DOHH2 (cell line): ENCODE data around the gene ZNFX1.
A peak's percentile ranks its signal among the peaks of the same experiment; 100 is the strongest.

Experiments used
- H3F3A ChIP-seq: fragments of 200-600 bp; sonication (generic), shearing (Covaris generic); 2 replicates; pipeline ENCODE4 v1.6.0; 2016; ENCODE audit warnings: antibody characterized with exemption, mild to moderate bottlenecking; ENCODE audit not compliant: control insufficient read depth, insufficient read depth
- H3K27ac ChIP-seq: fragments of 200-600 bp; sonication (generic); 2 replicates; pipeline ENCODE4 v1.5.1; 2014; ENCODE audit warnings: low read depth, mild to moderate bottlenecking, low read length, moderate library complexity
- H3K27me3 ChIP-seq: fragments of 200-600 bp; sonication (generic); 2 replicates; pipeline ENCODE4 v1.6.1; 2014; ENCODE audit warnings: mild to moderate bottlenecking, low read length, mixed read lengths; ENCODE audit not compliant: control insufficient read depth
- H3K36me3 ChIP-seq: fragments of 200-600 bp; sonication (generic); 2 replicates; pipeline ENCODE4 v1.6.1; 2014; ENCODE audit warnings: mild to moderate bottlenecking, low read length, moderate library complexity, mixed read lengths; ENCODE audit not compliant: control insufficient read depth
- H3K4me1 ChIP-seq: fragments of 200-600 bp; sonication (generic); 2 replicates; pipeline ENCODE4 v1.6.1; 2014; ENCODE audit warnings: mild to moderate bottlenecking, low read length, mixed read lengths; ENCODE audit not compliant: control insufficient read depth
- H3K4me2 ChIP-seq: fragments of 200-600 bp; sonication (generic); 2 replicates; pipeline ENCODE4 v1.6.0; 2014; ENCODE audit warnings: mild to moderate bottlenecking, low read length, moderate library complexity
- H3K4me3 ChIP-seq: fragments of 200-600 bp; sonication (generic); 2 replicates; pipeline ENCODE4 v1.5.1; 2014; ENCODE audit warnings: mild to moderate bottlenecking, low read length, mixed read lengths
- H3K79me2 ChIP-seq: fragments of 200-600 bp; sonication (generic); 2 replicates; pipeline ENCODE4 v1.6.1; 2014; ENCODE audit warnings: mild to moderate bottlenecking, low read length, mixed read lengths; ENCODE audit not compliant: control insufficient read depth
- H3K9me2 ChIP-seq: fragments of 200-600 bp; sonication (generic); replicated peaks from 2 replicates; pipeline ENCODE4 v1.6.1; 2014; ENCODE audit warnings: mild to moderate bottlenecking, low read length, mixed read lengths; ENCODE audit not compliant: control insufficient read depth
- H3K9me3 ChIP-seq: fragments of 200-600 bp; sonication (generic); 2 replicates; pipeline ENCODE4 v1.6.1; 2014; ENCODE audit warnings: antibody characterized with exemption, low read length, mixed read lengths; ENCODE audit not compliant: control insufficient read depth, insufficient read depth
- H4K20me1 ChIP-seq: fragments of 200-600 bp; sonication (generic); 2 replicates; pipeline ENCODE4 v1.6.0; 2014; ENCODE audit warnings: low read depth, mild to moderate bottlenecking, antibody characterized with exemption, low read length, moderate library complexity; ENCODE audit not compliant: control insufficient read depth, insufficient read depth
- CTCF ChIP-seq: fragments of 200-600 bp; sonication (generic); IDR thresholded peaks from one replicate; pipeline ENCODE4 v1.5.1; 2014; ENCODE audit warnings: antibody characterized with exemption, mild to moderate bottlenecking, low read depth, low read length; ENCODE audit not compliant: poor library complexity, severe bottlenecking
- EZH2phosphoT487 ChIP-seq: fragments of 200-600 bp; sonication (generic); IDR thresholded peaks from 2 replicates; pipeline ENCODE4 v1.6.1; 2017; ENCODE audit warnings: borderline replicate concordance, mild to moderate bottlenecking, antibody characterized with exemption, low read length, moderate library complexity, mixed read lengths

Gene ZNFX1

GRCh38 chr20:49284818-49285217 is 7.0 kb upstream of the ZNFX1 start:
- Histone ChIP-seq H3K27ac (no peak overlapping the region), H3K79me2 (peaks cover 82% of the 10 kb centered on the region), H3K4me1 (peaks cover 79% of the 10 kb centered on the region), H3K4me2 (peak overlapping the region; percentile 96), H3K9me2 (no peaks in the 10 kb centered on the region), H3K27me3 (no peaks in the 10 kb centered on the region), H4K20me1 (peaks cover 83% of the 10 kb centered on the region), H3K36me3 (peaks cover 100% of the 10 kb centered on the region), H3K9me3 (peaks cover 3% of the 10 kb centered on the region; the same call in 1 of the 2 replicates), H3F3A (peaks cover 100% of the 10 kb centered on the region), H3K4me3 (peak overlapping the region; percentile 29; the same call in 1 of the 2 replicates)
- TF ChIP-seq EZH2phosphoT487 (no peak), CTCF (no peak)

- no peaks in the 10 kb centered on the region for H3K27me3 ChIP-seq
- no peaks in the 10 kb centered on the region for H3K9me2 ChIP-seq
- no peak for TF ChIP-seq EZH2phosphoT487
- no peak for TF ChIP-seq CTCF
- H3K36me3 ChIP-seq = peaks cover 100% of the 10 kb centered on the region
- peaks cover 90% of the 10 kb centered on the region for H3K79me2 ChIP-seq
- H3K9me3 ChIP-seq = peaks cover 3% of the 10 kb centered on the region; the same call in 1 of the 2 replicates
- peaks cover 100% of the 10 kb centered on the region for H3F3A ChIP-seq
- 0 out of 2 replicates have a peak overlapping the region, but pooled peaks have one; percentile 3 for H3K27ac ChIP-seq
- peaks cover 80% of the 10 kb centered on the region for H3K4me1 ChIP-seq
- H3K4me2 ChIP-seq = peak overlapping the region; percentile 96
- H3K4me3 ChIP-seq = peak overlapping the region; percentile 94
- peaks cover 91% of the 10 kb centered on the region for H4K20me1 ChIP-seq
Observed at GRCh38 chr20:49283703-49284625, 6.1 kb upstream of the ZNFX1 start.

GRCh38 chr20:49283176-49283702 is 5.4 kb upstream of the ZNFX1 start:
- H3F3A ChIP-seq = peaks cover 97% of the 10 kb centered on the region
- H3K4me3 ChIP-seq = peak overlapping the region; percentile 94
- no peaks in the 10 kb centered on the region for H3K9me2 ChIP-seq
- no peaks in the 10 kb centered on the region for H3K27me3 ChIP-seq
- TF ChIP-seq CTCF (no peak), EZH2phosphoT487 (no peak)
- 0 out of 2 replicates have a peak overlapping the region, but pooled peaks have one; percentile 3 for H3K27ac ChIP-seq
- H3K9me3 ChIP-seq = peaks cover 3% of the 10 kb centered on the region; the same call in 1 of the 2 replicates
- peaks cover 96% of the 10 kb centered on the region for H3K79me2 ChIP-seq
- peak overlapping the region; percentile 96 for H3K4me2 ChIP-seq
- peaks cover 80% of the 10 kb centered on the region for H3K4me1 ChIP-seq
- H3K36me3 ChIP-seq = peaks cover 98% of the 10 kb centered on the region
- H4K20me1 ChIP-seq = peaks cover 87% of the 10 kb centered on the region
